Activated CD4-positive, CD25-positive, alpha-beta regulatory T cell treated with anti-CD3 and anti-CD28 coated beads, Interleukin-2, amount 50 U/mL, for 72 hours (primary cell): ENCODE results near the gene REV1.
"Not testable (repeated sequence)": the region's sequence is repeated elsewhere in the genome, so short reads cannot be mapped to it uniquely, and the experiment has no call there.

ENCODE experiments used
- DNase-seq: peaks from one replicate; pipeline ENCODE4 v3.0.0; 2021

The REV1 gene

DNA sequence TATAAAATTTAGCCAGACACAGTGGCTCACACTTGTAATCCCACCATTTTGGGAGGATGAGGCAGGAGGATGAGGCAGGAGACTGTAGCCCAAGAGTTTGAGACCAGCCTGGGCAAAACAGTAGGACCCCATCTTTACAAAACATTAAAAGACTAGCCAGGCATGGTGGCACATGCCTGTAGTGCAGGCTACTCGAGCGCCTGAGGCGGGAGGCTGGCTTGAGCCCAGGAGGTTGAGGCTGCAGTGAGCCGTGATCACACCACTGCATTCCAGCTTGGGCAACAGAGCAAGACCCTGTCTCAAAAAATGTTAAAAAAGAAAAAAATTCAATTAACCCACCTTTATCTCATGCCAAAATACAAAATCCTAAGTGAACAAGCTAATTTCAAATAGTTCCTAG lies 4.0 kb downstream of the REV1 start:
- no peak for DNase-seq

DNA sequence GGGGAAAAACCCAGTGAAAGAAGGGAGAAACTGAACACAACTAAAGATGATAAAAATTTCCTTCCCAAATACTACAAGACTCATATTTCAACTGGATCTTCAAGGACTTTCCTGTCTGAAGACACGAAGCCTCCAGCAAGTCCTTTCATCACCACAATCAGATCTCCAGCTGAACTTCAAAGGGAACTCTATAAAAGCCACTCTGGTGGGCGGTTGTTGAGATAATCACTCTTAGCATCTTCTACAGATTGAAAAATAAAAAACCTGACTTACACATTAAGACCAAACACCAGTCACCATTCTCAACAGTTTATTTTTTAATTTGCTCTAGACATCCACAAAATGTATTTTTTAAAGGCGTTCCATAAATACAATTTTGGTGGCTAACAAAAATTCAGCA lies 4.4 kb downstream of the REV1 start:
- DNase-seq: no peak

DNA sequence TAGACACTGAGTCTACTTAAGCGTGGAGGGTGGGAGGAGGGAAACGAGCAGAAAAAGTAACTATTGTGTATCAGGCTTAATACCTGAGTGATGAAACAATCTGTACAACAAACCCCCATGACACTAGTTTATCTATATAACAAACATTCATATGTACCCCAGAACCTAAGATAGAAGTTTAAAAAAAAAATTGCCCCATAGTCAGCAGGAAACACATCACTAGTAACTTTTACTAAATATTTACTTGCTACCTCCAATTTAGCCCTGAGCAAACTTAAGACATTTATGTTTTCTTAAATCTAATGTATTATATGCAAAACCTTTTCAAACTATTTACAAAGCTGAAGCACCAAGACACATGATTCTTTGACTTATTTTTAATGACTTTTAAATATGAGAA lies 5.6 kb downstream of the REV1 start:
- DNase-seq: no peak

DNA sequence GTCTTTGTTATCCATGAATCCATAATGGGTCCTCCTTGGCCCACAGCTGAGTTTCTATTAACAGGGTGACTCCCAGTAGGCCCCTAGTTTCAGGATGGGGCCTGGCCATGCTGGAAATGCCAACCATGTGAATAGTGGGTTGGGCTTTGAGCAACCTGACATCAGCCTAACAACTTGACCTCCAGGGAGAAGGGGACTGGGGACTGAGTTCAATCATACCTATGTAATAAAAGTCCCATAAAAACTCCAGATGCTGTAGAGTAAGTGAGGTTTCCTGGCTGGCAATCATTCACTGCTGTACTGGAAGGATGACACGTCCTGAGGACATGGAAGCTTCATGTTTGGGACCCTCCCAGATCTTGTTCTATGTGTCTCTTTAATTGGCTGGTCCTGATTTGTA lies 7.9 kb downstream of the REV1 start:
- DNase-seq: no peak

DNA sequence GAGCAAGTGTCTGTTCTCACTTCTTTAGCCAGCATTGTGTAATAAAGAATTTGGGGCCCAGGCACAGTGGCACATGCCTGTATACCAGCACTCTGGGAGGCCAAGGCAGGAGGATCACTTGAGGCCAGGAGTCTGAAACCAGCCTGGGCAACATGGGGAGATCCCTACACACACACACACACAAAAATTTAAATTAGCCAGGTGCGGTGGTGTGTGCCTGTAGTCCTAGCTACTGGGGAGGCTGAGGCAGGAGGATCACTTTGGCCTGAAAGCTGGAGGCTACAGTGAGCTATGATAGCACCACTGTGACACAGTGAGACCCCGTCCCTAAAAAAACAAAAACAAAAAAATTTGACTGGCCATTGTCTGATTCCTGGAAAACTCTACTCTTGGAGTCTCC lies 8.3 kb downstream of the REV1 start:
- no peak for DNase-seq

DNA sequence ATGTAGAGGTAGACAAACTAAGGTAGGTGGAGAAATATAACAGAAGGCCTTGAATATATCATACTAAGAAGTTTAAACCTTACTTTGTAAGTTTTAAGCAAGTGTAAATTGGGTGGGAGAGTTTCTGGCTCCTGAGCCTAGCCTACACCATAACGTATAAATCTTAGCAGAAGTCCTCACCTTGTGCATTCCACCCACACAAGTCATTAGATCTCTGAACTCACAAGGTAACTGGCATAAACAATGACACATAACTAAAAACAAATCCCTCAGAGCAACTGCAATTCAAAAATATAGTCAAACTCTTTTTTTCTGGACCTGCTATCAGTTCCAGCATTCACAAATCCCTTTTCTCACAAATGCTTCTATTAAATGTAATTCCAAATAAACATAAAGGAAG lies 9.4 kb downstream of the REV1 start:
- DNase-seq: no peak

DNA sequence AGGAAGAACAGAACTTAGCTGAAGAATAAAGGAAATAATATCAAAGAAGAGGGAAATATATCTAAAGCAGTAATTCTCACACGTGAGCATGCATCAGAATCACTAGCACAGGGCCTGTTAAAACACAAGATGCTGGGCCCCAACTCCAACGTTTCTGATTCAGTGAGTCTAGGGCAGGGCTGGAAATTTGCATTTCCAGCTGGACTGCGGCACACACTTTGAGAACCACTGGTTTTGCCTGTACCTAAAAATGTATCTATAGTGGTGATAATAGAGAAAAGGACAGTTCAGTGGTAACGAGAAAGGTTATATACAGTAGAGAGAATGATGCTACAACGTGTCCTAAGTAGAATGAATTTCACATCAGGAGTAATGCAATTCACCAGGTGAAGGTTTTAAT lies 11.2 kb downstream of the REV1 start:
- DNase-seq: no peak

DNA sequence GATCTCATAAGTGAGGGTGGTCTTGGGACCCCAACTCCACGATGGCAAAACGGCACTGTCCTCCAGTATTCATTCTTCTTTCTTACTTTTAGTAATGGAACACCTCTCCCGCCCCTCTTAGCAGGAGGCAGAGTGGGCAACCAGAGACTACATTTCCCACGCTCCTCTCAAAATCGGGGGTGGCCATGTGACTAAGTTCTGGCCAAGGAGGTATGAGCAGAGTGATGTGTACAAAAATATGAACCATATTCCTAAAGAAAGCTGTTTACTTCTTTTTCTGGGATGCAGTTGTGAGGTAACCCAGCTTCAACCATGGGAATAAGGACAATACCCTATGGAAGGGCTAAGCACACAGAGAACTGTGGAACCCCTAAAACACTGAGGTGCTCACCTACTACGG lies 12.8 kb downstream of the REV1 start:
- DNase-seq: no peak

DNA sequence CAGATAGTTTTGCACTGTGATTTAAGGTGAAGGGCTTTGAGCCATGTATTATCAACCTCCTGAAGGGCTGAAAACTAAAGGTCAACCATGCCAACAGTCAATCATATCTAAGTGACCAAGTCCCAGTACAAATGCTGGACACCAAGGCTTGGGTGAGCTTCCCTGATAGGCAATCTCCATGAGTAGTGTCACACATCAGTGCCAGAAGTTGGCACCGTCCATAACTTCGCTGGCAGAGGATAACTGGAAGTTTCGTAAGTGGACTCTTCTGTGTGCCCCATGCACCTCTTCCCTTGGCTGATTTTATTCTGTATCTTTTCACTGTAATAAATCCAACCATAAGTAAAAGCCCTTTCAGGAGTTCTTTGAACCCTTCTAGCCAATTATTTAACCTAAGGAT lies 13.2 kb downstream of the REV1 start:
- DNase-seq: no peak

DNA sequence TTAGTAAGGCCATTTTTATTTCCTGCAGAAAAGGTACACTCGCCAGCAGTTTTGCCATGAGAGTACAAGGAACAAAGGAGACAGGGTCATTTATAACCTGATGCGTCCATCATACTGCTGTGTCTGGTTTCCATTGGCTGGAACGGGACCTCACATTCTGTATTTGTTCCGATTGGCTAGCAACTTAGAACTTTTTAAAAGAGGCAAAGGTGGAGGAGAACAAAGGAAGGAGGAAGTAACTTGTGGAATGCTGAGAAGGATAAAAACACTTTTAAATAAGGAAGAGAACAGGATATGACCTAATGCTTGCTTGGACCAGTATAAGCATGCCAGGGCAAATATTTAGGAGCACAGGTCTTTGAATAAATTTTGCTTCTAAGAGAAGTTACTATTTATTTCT lies 14.7 kb downstream of the REV1 start:
- not testable (repeated sequence) for DNase-seq

DNA sequence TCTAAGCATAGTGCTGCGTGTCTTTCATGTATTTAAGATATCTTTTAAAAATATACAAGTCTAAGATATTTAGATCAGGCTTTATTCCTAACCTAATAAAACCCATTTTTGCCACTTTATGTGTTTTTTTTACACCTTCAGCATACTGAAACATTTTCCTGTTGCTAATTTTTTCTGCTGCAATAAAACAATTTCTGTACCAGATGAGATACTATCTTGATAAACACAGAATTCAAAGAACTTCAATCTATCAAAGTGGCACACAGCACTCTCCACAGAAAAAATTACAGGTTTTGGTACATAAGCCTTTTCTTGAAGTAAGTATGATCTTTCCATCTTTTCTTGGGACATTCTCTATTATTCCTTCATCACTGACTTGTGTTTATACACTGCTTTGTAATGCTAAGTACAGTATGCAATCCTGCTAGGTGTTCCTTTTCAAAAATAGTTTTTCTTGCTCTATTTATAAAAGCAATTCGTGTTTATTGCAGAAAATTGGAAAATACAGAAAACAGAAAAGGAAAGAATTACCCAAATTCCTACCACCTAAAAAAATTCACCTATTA lies 16.2 kb downstream of the REV1 start:
- DNase-seq: no peak

DNA sequence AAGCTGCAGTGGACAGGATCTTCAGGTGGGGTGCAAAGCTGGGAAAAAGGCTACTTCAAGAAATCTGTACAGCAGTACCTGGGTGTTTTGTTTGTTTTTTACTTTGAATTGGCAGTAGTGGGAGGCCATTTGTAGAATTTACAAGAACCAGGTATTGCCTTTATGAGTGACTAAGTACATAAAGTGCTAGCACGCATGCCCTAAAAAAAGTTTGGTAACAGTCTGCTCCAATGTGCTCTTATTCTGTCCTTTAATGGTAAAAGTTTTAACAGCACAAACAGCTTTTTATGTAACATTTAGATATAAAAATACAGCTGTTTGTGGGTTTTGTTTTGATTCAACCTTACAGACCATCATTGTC lies 17.2 kb downstream of the REV1 start:
- no peak for DNase-seq

DNA sequence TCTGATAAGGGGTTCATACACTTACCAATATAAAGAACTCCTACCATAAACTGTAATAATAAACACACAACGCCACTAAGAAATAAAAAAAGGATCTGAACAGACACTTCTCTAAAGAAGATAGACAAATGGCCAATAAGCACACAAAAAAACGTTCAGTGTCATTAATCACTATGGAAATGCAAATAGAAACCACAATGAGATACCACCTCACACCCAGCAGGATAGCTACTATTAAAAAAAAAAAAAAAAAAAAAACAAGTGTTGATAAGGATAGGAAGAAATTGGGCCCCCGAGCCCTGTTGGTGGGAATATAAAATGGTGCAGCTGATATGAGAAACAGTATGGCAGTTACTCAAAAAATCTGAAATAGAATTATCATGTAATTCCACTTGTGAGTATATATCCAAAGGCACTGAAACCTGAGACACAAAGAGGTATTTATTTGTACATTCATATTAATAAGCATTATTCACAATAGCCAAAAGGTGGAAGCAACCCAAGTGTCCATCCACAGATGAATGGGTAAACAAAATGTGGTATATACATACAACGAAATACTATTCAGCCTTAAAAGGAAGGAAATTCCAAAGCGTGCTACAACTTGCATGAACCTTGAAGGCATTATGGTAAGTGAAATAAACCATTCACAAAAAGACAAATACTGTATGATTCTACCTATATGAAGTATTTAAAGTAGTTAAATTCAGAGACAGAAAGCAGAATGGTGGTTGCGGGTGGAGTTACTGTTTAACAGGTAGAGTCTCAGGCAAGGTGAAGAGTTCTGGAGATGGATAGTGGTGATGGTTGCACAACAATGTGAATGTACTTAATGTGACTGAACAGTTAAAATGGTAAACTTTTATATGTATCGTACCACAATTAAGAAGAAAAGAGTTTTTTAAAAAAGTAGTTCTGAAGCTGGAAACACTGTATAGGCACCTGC lies 17.9 kb downstream of the REV1 start:
- no peak for DNase-seq

DNA sequence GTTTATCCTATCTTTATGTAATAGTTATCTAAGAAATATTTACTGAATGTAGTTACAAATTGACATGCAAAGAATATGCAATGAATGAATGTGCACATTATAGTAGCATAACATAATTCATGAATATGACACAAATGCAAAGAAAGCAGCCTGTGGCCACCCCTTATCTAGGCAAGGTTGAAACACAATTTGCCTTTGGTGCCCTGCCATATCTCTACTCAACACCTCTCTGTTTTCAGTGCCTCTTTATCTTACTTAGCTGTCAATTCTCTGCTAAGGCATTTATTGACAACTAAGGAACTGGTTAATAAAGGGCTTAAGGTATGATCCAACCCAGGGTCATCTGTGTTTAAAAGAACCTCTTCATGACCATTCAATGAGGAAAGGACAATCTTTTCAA lies 18.9 kb downstream of the REV1 start:
- no peak for DNase-seq

DNA sequence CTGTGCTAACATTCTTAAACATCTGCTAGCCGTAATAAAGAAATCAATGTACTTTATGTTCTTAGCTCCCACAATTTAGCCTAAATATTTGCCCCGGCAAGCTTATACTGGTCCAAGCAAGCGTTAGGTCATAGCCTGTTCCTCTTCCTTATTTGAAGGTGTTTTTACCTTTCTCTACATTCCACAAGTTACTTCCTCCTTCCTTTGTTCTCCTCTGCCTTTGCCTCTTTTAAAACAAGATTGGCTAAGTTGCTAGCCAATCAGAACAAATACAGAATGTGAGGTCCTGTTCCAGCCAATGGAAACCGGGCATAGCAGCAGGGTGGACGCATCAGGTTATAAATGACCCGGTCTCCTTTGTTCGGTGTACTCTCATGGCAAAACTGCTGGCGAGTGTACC lies 19.4 kb downstream of the REV1 start:
- DNase-seq: not testable (repeated sequence)

DNA sequence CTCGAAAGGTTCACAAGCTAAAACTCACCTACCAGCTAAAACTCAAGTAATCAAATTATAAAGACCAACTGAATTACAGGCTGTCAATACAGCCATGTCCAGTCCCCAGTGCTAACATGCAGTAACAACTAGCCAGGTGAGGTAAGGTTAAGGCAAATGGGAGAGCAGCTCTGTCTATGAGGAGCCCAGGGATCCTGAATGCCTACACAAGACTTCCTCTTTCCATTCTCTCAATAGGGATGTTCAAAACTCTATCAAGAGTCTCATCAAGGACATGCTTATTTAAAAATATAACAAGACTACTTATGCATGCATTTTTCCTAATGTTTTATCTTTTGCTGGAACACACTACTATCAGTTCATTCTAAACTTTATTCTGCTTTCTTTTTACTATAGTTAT lies 20.4 kb downstream of the REV1 start:
- DNase-seq: no peak

DNA sequence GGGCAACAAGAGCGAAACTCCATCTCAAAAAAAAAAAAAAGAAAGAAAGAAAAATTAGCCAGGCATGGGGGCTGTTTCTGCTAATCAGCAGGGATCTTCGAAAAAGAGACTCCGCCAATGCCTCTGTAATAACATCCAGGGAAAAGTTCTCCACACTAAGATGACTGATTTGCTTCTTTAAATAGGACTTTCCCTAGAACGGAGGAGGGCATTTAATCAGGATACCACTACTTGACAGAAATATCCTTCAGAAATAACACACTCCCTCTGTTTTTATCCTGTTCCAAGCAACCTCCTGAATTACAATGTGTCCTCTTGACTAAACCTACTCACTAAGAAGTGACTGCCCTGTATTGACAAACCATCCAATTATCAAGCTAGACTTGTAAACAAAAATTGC lies 21.7 kb downstream of the REV1 start:
- no peak for DNase-seq

DNA sequence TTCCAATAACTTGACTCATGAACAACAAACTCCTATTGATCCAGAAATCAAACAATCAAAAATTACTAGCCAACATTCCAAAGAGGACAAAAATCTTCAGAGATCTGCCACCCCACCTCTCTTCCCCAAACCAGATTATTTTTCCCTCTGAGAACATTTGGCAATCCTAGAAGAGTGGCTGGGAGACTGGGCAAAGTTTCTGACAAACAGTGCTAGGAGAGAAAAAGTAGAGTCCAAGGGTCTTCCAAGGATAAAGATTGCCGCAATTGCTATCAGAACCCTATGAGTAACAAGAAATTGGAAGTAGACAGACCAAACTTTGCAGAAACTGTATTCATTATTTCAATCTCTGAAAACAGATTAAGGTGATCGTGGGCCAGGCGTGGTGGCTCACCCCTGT lies 22.4 kb downstream of the REV1 start:
- DNase-seq: no peak

DNA sequence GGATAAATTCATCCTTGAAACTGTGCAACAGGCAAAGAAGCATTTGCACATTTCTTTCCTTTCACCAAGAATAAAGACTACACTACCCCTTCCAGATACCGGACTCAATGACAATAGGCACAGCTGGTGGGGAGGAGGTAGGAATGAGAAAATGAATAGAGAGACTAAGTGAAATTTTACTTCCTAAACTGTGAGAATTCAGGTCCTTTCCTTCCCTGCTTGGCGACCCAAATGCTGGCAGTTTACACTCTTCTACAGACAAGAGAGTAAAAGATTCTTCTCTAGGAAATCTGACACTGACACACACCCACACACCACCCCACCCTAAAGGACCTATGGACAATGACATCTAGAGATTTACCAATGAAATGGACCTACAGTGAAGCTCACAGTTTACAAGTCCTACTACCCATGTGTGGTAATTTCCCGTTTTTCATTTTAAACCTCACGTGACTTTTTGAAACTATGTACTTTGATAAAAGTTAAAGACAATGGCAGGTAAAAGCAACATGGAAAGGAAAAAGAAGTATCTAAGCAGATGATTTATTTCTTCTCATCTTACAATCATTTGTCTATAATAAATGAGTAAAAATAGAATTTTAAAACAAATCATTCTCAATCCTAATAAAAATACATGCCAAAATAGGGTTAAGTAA lies 27.9 kb downstream of the REV1 start:
- no peak for DNase-seq

DNA sequence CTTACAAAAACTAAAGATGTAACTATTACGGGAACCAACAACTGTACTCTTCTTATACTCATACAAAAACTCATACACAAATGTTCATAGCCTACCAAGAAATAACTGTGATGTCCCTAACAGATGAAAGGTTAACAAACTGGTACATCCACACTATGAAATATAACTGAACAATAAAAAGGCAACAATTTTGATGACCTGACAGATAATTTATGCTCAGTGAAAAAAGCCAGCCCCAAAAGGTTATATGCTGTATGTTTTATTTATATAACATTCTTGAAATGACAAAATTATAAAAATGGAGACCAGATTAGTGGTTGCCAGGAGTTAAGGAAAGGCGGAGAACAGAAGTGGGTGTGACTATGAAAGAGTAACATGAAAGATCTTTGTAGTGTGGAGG lies 31.3 kb downstream of the REV1 start:
- DNase-seq: no peak

DNA sequence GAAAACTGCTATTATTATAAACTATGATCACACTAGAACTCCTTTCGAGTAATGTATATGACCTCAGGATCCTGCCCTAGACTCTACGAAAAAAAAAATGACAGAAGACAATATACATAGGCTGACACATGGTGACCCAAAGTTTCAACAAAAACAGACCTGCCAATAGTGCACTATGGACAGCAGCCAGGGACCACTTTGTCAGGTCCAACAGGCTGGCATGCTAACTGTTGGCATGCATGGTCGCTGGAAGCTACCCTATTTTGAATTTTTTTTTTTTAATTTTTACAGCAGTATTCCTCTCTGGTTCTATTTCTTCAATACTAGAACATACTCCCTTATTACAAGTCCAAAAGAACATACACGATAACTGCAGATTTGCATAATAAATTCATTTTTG lies 38.1 kb downstream of the REV1 start:
- DNase-seq: no peak

DNA sequence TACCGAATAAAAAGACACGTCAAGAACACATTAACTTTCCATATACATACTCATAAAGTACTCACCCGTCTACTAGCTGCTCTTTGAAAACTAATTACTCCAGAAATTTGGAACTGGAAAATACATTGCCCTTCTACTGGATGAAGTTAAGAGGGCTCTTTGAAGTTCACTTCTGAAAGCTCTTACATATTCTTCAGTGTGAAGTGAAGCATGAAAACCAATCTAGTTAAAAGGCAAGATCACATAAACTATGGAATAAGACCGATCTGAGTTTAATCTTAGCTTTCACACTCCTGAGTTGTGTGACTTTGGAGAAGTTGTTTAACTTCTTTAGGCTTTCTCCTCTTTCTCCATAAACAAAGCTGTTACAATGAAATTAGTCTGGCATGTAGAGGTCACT lies 38.5 kb downstream of the REV1 start:
- DNase-seq: no peak

DNA sequence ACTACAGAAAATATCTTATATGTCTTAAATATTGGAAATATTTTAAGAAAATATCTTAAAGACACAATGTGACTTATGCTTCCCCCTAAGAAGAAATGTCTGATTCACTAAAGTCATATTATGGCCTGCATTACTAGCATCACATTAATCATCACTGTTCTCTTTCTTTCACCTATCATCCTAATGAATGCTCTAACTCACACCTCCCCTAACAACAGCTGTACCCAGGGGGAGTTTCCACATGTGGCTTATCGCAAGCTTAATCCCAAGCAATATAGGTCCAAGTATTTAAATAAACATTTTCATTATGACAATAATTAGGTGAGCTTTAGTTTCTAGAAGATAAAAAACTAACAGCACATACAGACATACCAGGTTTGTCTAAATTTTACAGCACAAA lies 39.6 kb downstream of the REV1 start:
- DNase-seq: no peak

DNA sequence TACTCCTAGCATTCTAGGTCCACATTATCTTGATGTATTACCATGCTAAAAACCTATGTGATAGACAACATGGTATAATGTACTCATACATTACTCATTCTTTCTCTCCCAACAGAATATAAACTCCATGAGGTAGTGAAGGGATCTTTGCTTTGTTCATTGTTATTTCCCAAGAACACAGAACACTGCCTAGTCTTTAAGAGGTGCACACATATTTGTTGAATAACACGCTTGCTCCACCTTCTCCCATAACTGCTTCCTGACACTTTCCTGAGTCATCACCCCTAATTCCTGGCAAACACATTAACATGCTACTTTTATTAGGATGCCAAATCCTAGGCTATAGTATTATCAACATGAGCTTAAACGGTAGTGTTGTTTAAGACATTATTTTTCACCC lies 41.3 kb downstream of the REV1 start:
- DNase-seq: no peak
